Limb (tissue), 2 donors: Measurements from ENCODE around the gene EFTUD2.
"Not testable (repeated sequence)": the region's sequence is repeated elsewhere in the genome, so short reads cannot be mapped to it uniquely, and the experiment has no call there.

Experiments
- DNase-seq, 2 donors: peaks; one replicate each; pipeline ENCODE4 v3.0.0-alpha.2; 2016; ENCODE audit errors: extremely low spot score in 2 of 2

EFTUD2 gene

DNA sequence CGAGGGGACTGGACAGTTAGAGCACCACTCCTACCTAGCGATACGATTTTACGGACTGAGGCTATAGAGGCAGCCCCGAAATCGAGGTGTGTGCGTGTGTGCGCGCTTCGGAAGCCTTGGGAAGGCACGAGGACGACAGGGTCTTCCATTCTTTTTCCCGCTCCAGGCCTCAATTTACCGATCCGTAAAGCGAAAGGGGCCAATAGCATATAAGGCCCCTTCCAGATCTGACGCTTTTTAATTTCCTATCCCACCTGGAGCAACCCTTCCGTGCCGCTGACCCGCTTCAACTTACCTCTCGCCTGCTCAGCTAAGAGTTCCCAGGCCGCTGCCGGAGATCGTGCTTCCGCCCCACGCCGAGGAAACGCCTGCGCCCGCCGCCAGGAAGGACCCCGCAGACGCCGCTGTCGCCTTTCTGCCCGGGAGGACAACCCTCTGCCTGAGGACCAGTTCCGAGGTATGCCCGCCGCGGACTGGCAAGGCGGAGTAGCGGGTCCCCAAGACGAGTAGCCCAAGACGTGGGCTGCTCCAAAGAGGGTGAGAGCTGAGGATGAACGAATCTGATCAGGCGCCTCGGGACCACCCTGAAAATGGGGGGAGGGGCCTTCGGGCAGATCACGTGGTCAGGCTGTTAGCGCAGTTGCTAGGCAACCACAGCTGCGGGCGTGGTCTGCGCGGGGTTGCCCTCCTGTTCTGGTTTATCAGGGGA, at the start of gene EFTUD2:
Gene EFTUD2, minus strand, starts transcription at position 372 of the 709 bp plus-strand sequence. CDS start 4,924 bp downstream, outside the sequence.
- peak; percentile 95 to 98 for DNase-seq

DNA sequence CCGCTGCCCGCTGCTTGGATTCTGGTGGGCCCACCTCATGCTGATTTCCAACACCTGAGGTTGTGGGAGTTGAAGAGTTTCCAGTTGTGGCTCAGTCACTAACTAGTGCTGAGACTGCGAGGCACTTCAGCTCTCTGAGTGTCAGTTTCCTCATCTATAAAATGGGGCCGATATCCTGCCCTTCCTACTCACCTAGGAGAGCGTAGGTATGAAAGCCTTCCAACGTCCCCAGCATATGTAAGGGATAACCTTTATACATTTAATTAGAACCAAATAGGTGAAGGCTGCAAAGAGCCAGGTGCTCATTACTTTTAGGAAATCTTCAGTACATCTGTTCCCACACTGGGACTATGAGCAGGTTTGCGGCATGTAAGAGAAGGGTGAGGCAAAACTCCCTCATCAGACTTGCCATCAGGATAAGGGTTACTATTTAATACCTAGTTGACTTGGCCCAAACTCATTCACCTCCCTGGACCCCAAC, 49.1 kb upstream of the EFTUD2 start:
- DNase-seq = no peak

DNA sequence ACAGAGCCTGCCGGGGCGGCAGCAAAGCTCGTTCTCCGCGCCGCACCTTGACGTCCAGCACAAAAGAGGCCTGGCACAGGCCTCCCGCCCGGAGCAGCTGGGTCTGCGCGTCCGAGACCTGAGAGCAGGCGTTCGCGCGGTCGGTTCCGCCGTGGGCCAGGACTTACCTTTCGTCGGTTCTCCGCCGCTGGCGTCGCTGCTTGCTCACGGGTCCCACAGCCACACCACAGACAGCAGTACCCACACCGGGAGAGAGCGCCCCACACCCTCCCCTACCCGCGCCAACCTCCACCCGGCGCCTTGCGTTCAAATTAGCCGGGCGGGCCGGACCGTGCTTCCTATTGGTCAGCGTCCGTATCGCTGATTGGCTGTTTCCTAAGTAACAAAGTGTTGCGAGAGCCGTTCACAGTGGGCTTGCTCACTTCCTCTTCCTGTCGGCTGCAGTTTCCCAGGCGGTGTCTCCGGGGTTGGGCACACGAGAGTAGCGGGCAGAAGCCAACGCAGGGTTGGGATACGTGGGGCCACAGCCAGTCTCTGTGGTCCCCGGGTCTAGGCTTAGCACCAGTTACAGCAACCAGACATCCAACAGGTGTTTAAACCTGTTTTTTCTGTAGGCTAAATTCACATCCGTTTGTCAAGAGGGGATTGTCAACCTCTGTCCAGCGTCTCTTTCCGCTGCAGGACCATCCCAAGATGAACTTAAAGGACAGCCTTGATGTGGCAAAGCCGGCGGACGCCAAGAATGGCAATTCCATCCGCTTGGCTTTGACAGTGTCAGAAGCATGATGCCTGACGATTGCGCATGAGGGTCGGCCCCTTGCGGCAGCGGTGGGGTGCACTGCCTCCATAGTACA, 48.4 kb upstream of the EFTUD2 start, which contains the start of gene KIF18B:
Gene KIF18B, minus strand, starts transcription at position 313 of the 854 bp plus-strand sequence. CDS start 11,429 bp downstream, outside the sequence.
- peak; percentile 91 to 93 for DNase-seq

- not testable (repeated sequence) for DNase-seq
Observed at GRCh38 chr17:44945652-44946051, 46.4 kb upstream of the EFTUD2 start.

- DNase-seq = no peak
Observed at GRCh38 chr17:44942456-44942855, 43.2 kb upstream of the EFTUD2 start.

DNA sequence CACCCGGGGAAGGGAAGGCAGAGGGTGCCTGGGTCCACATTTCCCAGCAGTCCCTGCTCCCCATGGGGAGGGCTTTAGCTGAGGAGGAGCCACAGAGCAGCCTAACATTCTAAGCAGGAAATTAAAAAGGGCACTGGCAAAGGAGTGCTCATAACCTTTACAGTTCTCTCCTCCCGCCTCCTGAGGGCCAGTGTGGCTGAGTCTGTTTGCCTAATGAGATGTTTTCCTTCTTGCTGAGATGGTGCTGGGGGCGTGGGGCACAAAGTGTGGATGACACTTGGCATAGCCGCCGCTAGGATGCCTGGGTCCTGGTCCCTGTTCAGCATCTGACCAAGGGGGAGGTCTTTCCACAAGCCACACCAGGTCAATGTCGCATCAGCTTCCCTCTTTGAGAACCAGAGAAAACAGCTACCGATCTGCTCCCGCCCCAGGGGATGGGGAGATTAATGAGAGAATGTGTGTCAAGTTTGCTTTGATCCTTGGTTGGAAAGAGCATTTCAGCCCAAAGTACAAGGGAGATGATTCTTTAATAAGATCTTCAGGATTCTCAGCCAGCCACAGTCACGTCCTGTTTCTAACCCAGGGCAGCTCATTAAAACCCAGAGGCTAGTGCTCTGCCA, 42.6 kb upstream of the EFTUD2 start:
- no peak for DNase-seq

DNA sequence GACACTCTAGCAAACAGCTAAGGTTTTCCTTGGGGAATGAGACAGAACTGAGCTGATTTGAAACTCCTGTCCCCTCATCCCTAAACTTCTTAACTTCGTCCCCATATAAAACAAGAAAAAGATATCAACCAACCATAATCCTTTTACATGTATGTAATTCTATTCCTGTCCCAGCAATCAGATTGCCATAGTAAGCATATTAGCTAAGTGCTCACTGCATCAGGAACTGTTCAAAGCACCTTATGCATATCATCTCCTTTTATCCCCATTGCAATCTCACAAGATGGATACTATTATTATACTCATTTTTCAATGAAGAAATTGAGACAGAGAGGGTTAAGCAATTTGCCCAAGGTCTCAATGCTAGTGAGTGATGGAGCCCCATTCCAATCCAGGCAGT, 41.5 kb upstream of the EFTUD2 start:
- DNase-seq = no peak

- DNase-seq = no peak
Observed at GRCh38 chr17:44940317-44940716, 41.1 kb upstream of the EFTUD2 start.

GRCh38 chr17:44935116-44935515, 35.9 kb upstream of the EFTUD2 start:
- DNase-seq = no peak

DNA sequence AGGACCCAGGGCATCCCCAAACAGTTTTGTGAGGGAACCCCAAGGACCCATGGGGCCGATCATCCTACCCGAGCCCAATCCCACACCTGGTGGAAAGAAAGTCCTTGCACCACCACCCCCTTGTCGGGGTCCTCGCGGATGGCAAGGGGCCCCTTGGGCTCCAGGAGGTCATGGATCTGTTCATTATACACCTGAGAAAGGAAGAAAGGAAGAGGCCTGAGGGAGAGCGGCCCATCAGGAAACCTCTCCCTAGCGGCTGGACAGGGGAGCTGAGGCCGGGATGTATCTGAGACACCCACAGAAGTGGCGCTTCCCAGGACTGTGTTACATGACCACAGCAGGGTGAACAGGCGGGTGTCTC, 35.5 kb upstream of the EFTUD2 start:
- no peak for DNase-seq

GRCh38 chr17:44933824-44934744, 34.8 kb upstream of the EFTUD2 start:
- no peak for DNase-seq

GRCh38 chr17:44932787-44933097, 33.5 kb upstream of the EFTUD2 start:
- DNase-seq = no peak

DNA sequence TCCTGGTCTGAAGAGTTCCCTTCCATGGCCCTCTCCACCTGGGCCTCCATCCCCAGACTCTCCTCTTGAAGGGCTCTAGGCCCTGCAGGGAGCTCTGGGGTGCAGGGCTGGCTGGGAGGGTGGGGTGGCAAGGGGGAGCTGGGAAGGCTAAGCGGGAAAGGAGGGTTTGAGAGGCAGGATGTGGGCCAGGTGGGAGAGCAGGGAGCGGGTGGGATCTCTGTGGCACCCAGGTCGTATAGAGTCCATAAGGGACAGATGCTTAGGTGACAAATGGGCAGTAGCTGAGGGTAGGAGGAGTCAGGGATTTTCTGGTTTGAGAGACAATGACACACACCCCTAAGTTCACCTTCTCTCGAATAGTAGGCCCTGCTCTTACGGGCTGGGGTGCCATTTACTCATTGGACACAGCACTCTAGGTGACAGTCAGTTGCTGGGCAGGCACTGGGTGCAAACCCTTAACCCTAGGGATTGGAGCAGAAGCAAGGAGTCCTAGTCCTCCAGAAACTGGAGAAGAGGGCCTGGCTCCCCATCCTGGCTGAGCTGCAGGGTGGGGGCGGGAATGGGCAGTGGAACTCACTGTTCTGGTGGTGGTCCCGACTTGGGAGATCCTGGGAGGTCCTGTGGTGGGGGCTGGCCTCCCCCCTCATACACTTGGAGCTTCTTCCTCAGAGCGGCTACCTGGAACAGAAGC, 33.0 kb upstream of the EFTUD2 start:
- no peak for DNase-seq

DNA sequence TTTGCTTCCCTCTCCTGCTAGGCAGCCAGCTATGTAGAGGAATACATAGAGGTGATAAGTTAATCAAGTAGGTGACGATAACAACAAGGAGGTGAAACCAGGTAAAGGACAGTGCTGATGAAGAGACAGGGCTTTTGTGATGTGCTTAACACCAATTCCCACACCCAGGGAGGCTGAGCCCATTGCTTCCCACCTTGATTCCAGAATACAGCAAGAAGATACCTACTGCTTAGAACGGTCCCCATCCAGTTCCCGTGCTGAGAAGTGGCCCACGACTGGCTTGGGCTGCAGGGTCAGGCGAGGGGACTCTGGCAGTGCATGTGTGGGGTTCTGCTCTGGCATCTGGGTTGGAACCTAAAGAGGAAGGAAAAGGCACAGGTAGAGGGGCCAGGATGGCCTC, 32.1 kb upstream of the EFTUD2 start:
- no peak for DNase-seq

- DNase-seq = no peak
Observed at GRCh38 chr17:44930667-44931066, 31.4 kb upstream of the EFTUD2 start.

- DNase-seq = no peak
Observed at GRCh38 chr17:44928950-44929720, 29.9 kb upstream of the EFTUD2 start.

- no peak for DNase-seq
Observed at GRCh38 chr17:44928136-44928535, 28.9 kb upstream of the EFTUD2 start.

GRCh38 chr17:44927696-44928095, 28.5 kb upstream of the EFTUD2 start:
- DNase-seq = no peak

GRCh38 chr17:44926821-44927525, 27.7 kb upstream of the EFTUD2 start:
- no peak for DNase-seq
